Peyer's patch (tissue), 4 donors: Measurements from ENCODE around the gene DFFA.

Experiments
- POLR2A ChIP-seq, 2 donors: fragments of 450-650 bp; IDR thresholded peaks; one replicate each; pipeline ENCODE4 v1.5.1; 2017; ENCODE audit warnings: antibody characterized with exemption in 2 of 2, mild to moderate bottlenecking in 2 of 2, moderate library complexity in 2 of 2
- TF ChIP-seq, protein P1 (sequence below), 6 experiments: fragments of 450-650 bp in 4 of 6; fragments of 200-600 bp in 2 of 6; sonication (generic) in 1 of 6; IDR thresholded peaks; one replicate each; pipeline ENCODE4 v1.5.1; 2017 to 2019; ENCODE audit warnings: antibody characterized with exemption in 6 of 6, mild to moderate bottlenecking in 3 of 6, moderate library complexity in 1 of 6

GRCh38 chr1:10479296-10479695 is 7.0 kb upstream of the DFFA start:
- TF ChIP-seq, protein P1, sequence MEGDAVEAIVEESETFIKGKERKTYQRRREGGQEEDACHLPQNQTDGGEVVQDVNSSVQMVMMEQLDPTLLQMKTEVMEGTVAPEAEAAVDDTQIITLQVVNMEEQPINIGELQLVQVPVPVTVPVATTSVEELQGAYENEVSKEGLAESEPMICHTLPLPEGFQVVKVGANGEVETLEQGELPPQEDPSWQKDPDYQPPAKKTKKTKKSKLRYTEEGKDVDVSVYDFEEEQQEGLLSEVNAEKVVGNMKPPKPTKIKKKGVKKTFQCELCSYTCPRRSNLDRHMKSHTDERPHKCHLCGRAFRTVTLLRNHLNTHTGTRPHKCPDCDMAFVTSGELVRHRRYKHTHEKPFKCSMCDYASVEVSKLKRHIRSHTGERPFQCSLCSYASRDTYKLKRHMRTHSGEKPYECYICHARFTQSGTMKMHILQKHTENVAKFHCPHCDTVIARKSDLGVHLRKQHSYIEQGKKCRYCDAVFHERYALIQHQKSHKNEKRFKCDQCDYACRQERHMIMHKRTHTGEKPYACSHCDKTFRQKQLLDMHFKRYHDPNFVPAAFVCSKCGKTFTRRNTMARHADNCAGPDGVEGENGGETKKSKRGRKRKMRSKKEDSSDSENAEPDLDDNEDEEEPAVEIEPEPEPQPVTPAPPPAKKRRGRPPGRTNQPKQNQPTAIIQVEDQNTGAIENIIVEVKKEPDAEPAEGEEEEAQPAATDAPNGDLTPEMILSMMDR (IDR thresholded peaks at IDR 0.05): no peak
- no peak for TF ChIP-seq POLR2A (IDR thresholded peaks at IDR 0.05)
